Heart left ventricle (tissue), 16 donors: ENCODE data around the gene ZNF408. TPM values are rescaled to one million over a fixed set of nuclear protein-coding genes. Genes with fewer than 3 reads are reported as not detected.

ENCODE experiments used
- ATAC-seq, 4 donors: fragments of 200-7000 bp; cut with Tn5 transposase; one replicate each; pipeline ENCODE4 v1.9.1; 2020 to 2022; ENCODE audit warnings: moderate library complexity in 4 of 4, mild to moderate bottlenecking in 3 of 4, moderate number of reproducible peaks in 1 of 4
- DNase-seq, 5 donors: peaks; one replicate each; pipeline ENCODE4 v3.0.0-alpha.2; 2020
- H3K27ac ChIP-seq, 12 donors: fragments of 200-600 bp; sonication (generic) in 4 of 12; one replicate each; pipeline versions ENCODE4 v1.5.0 to v1.8.0; 2016 to 2022; ENCODE audit warnings: mild to moderate bottlenecking in 2 of 12
- H3K27me3 ChIP-seq, 9 donors: fragments of 200-600 bp; sonication (generic) in 2 of 9; one replicate each; pipeline versions ENCODE4 v1.5.1 to v1.8.0; 2016 to 2022; ENCODE audit warnings: mild to moderate bottlenecking in 3 of 9
- H3K36me3 ChIP-seq, 9 donors: fragments of 200-600 bp; sonication (generic) in 2 of 9; one replicate each; pipeline versions ENCODE4 v1.5.0 to v1.8.0; 2018 to 2022; ENCODE audit warnings: mild to moderate bottlenecking in 2 of 9
- H3K4me1 ChIP-seq, 12 donors: fragments of 200-600 bp; sonication (generic) in 4 of 12; one replicate each; pipeline versions ENCODE4 v1.5.0 to v1.8.0; 2016 to 2022; ENCODE audit warnings: mild to moderate bottlenecking in 3 of 12
- H3K4me3 ChIP-seq, 12 donors: fragments of 200-600 bp; sonication (generic) in 4 of 12; one replicate each; pipeline versions ENCODE4 v1.5.0 to v1.8.0; 2017 to 2022; ENCODE audit warnings: mild to moderate bottlenecking in 9 of 12, moderate library complexity in 4 of 12
- H3K9me3 ChIP-seq, 12 donors: fragments of 200-600 bp; sonication (generic) in 4 of 12; one replicate each; pipeline versions ENCODE4 v1.5.0 to v1.8.0; 2016 to 2022; ENCODE audit warnings: mild to moderate bottlenecking in 1 of 12
- CTCF ChIP-seq, 12 donors: fragments of 200-600 bp; sonication (generic) in 4 of 12; IDR thresholded peaks; one replicate each; pipeline versions ENCODE4 v1.5.0 to v1.8.0; 2018 to 2022; ENCODE audit warnings: antibody characterized with exemption in 12 of 12, mild to moderate bottlenecking in 5 of 12
- POLR2A ChIP-seq, 2 donors: fragments of 450-650 bp; IDR thresholded peaks; one replicate each; pipeline ENCODE4 v1.6.1; 2017; ENCODE audit warnings: antibody characterized with exemption in 2 of 2, mild to moderate bottlenecking in 2 of 2, moderate library complexity in 2 of 2
- WGBS, 4 donors: extraction: QIAGEN DNeasy Blood & Tissue Kit in 2 of 4; methylation state at CpG; one replicate each; pipeline versions ENCODE4 v1.1.5 to v1.1.7; 2013 to 2018; 5-methylcytosine and 5-hydroxymethylcytosine counted together
- intact Hi-C, 10 donors: fragments of 100-400 bp; cut with DNase I; formaldehyde crosslinking; loops; one replicate each; pipeline versions ENCODE4 v1.11.1 to v1.14.2; 2022
- polyA plus RNA-seq, 2 donors: library from polyadenylated mRNA; stranded (reverse); fragments of 200-250 nt; gene quantifications; one replicate each; pipeline ENCODE4 v1.2.3, GENCODE V29; 2013
- total RNA-seq, 9 donors: library from RNA; depleted of rRNA in 2 of 9; stranded (reverse); fragments of >200 nt in 2 of 9; fragmentation: NEBNext Ultra II Directional in 3 of 9; extraction: Animal tissue kit (Norgen Biotek cat#: 25700) in 3 of 9; gene quantifications; one replicate each; pipeline versions ENCODE4 v1.1.0 to v1.2.4, GENCODE V29; 2016 to 2023
- donor health status: ischemic (EF 13 %, LVEDD 7.1; RV severe dilation, severe dysfunction).
- donor health status: healthy with polysubstance abuse.
- donor health status: DM: no; HTN: yes; CAD: no.
- donor health status: DM: no; HTN: no; CAD: no.
- donor health status: ischemic (EF 25% LVEDD 6.9; RV normal size, moderate dysfunction).
- donor health status: ischemic (EF 25% LVEDD 5.7; RV mildly dilated, moderate dysfunction).
- donor health status: healthy.
- donor health status: DM: yes; HTN: yes; CAD: no.
- donor health status: ischemic (EF 35%, LVEDD 5.7; RV mildly dilated, moderate dysfunction).
- donor health status: nonischemic (EF 11% LVEDD 7.7; RV severe dilation, severe dysfunction).
- donor health status: DM: yes; HTN: yes; CAD: no.
- donor health status: PGD.
- donor health status: ischemic (EF 29% LVEDD 5.4; RV normal size, mild dysfunction).
- donor health status: nonischemic (EF 23%, LVEDD 6.1; RV moderate dilation, normal function).

Gene ZNF408
- total and polyA plus RNA-seq, 11 donors, result 5.3 to 10.0 (median 7.1) TPM

- ATAC-seq (no peak), DNase-seq (no peak)
- H3K27ac ChIP-seq, result no peak overlapping the region
- no peaks in the 10 kb centered on the region for H3K9me3 ChIP-seq
- H3K4me1 ChIP-seq, result no peaks in the 10 kb centered on the region
- H3K4me3 ChIP-seq, result no peak overlapping the region
- H3K27me3 ChIP-seq, result no peaks in the 10 kb centered on the region
- intact Hi-C loops, result no loop called here
- H3K36me3 ChIP-seq, result no peaks in the 10 kb centered on the region
- TF ChIP-seq CTCF (IDR thresholded peaks at IDR 0.05), result no peak
- no peak for TF ChIP-seq POLR2A (IDR thresholded peaks at IDR 0.05)
- WGBS, 4 donors, result 85 to 100% (median 90%) methylated on average over 1 to 8 of the region's 8 CpGs
Observed at GRCh38 chr11:46723359-46723680, 22.5 kb downstream of the ZNF408 start.

- 64 to 74% (median 68%) methylated on average over 8 of the region's 8 CpGs for WGBS, 4 donors
Observed at GRCh38 chr11:46724088-46724487, 23.3 kb downstream of the ZNF408 start.

GRCh38 chr11:46725338-46726205 lies 24.7 kb downstream of the ZNF408 start:
- Histone ChIP-seq H3K27me3 (no peaks in the 10 kb centered on the region), H3K9me3 (no peaks in the 10 kb centered on the region), H3K4me1 (no peaks in the 10 kb centered on the region), H3K4me3 (no peak overlapping the region), H3K27ac (no peak overlapping the region), H3K36me3 (no peaks in the 10 kb centered on the region)
- TF ChIP-seq CTCF (IDR thresholded peaks at IDR 0.05), result no peak
- no peak for TF ChIP-seq POLR2A (IDR thresholded peaks at IDR 0.05)
- intact Hi-C loops, result no loop called here
- DNase-seq (no peak), ATAC-seq (no peak)
- WGBS, 4 donors, result 92 to 95% (median 93%) methylated on average over 17 to 19 of the region's 19 CpGs

More at GRCh38 chr11:46724088-46724487, 23.3 kb downstream of the ZNF408 start:
- no peak for TF ChIP-seq CTCF (IDR thresholded peaks at IDR 0.05)
- TF ChIP-seq POLR2A (IDR thresholded peaks at IDR 0.05), result no peak
- no peaks in the 10 kb centered on the region for H3K4me1 ChIP-seq
- H3K27me3 ChIP-seq, result no peaks in the 10 kb centered on the region
- DNase-seq (no peak), ATAC-seq (no peak)
- H3K36me3 ChIP-seq, result no peaks in the 10 kb centered on the region
- H3K27ac ChIP-seq, result no peak overlapping the region
- intact Hi-C loops, result no loop called here
- H3K4me3 ChIP-seq, result no peak overlapping the region
- no peaks in the 10 kb centered on the region for H3K9me3 ChIP-seq

- DNase-seq, result no peak
- Histone ChIP-seq H3K4me1 (no peaks in the 10 kb centered on the region), H3K27ac (no peak overlapping the region), H3K27me3 (no peaks in the 10 kb centered on the region), H3K9me3 (no peaks in the 10 kb centered on the region), H3K4me3 (no peak overlapping the region), H3K36me3 (no peaks in the 10 kb centered on the region)
- TF ChIP-seq CTCF (IDR thresholded peaks at IDR 0.05), result no peak
- TF ChIP-seq POLR2A (IDR thresholded peaks at IDR 0.05), result no peak
- intact Hi-C loops, result no loop called here
- no peak for ATAC-seq
- 92 to 94% (median 93%) methylated on average over 25 to 26 of the region's 26 CpGs for WGBS, 4 donors
Observed at GRCh38 chr11:46726206-46726862, 25.5 kb downstream of the ZNF408 start.
